Colon (tissue), 2 donors: ENCODE measurements around the gene CELF2.
"Not testable (repeated sequence)": the region's sequence is repeated elsewhere in the genome, so short reads cannot be mapped to it uniquely, and the experiment has no call there.

Experiments
- FAIRE-seq: peaks from 2 replicates; lab custom pipeline; 2012; peaks lifted over from hg19 to GRCh38; lab: Jason Lieb, UNC
- donor health status: control.
- donor health status: control.

Gene CELF2

GRCh38 chr10:11328264-11329061, 310.8 kb downstream of the CELF2 start:
- no peak for FAIRE-seq

- FAIRE-seq: no peak
These were observed 311.5 kb downstream of the CELF2 start for GRCh38 chr10:11329062-11329673.

DNA sequence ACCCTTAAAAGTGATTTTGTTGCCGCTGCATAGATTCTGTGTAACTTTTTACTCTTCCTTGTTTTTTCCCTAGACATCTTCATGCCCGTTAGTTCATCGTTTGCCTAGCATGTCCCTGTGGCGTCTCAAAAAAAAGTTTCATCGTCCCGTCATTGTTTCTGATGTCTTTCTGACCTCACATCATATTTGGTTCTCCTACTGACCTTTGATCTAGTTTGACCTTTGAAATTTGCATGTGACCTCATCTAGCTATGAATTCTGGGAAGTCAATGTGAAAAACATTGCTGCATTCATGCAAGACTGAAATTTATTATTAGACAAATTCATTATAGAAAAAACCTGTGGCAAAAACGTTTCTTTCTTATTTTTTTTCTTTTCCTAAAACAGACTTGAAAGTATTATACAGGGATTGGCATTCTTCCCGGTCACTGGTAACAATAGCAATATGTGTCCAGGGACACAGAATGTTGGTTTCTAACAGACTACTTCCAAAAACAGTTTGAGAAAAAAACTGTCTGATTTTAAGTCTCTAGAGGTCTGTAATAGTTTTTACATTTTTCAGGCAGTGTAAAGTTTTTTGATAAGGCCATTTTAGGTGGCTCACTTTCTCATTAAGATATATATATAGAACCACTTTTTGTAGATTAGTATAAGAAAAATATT, 312.8 kb downstream of the CELF2 start:
- FAIRE-seq: no peak

- peak; percentile 79 for FAIRE-seq
These were observed 313.4 kb downstream of the CELF2 start for GRCh38 chr10:11331046-11331577.

- FAIRE-seq: no peak
These were observed 314.1 kb downstream of the CELF2 start for GRCh38 chr10:11331726-11332125.

GRCh38 chr10:11332846-11333245, 315.2 kb downstream of the CELF2 start:
- FAIRE-seq: no peak

- no peak for FAIRE-seq
These were observed 316.8 kb downstream of the CELF2 start for GRCh38 chr10:11334436-11334835.

- no peak for FAIRE-seq
These were observed 317.5 kb downstream of the CELF2 start for GRCh38 chr10:11335167-11335652.

GRCh38 chr10:11335881-11336430, 318.3 kb downstream of the CELF2 start:
- no peak for FAIRE-seq

- no peak for FAIRE-seq
These were observed 319.1 kb downstream of the CELF2 start for GRCh38 chr10:11336722-11337162.

DNA sequence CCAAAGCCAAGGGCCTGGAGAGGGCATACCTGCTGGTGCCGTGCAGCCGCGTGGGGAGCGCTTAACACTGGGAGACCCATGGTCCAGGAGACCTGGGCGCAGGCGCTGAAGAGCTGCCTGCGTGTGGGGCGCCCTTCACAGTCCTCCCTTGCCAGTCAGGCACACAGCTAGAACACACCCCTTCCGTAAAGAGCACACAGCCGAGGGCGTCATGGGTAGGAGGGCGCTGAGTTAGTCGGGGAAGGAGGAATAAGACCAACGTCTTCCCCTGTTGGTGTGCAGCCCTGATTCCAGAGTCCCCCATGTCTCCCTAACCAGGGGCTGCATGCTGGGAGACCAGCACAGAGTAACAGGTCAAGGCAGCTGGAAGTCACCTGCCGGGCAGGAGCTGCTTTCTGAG, 319.8 kb downstream of the CELF2 start:
- no peak for FAIRE-seq

- FAIRE-seq: no peak
These were observed 320.6 kb downstream of the CELF2 start for GRCh38 chr10:11338160-11338844.

DNA sequence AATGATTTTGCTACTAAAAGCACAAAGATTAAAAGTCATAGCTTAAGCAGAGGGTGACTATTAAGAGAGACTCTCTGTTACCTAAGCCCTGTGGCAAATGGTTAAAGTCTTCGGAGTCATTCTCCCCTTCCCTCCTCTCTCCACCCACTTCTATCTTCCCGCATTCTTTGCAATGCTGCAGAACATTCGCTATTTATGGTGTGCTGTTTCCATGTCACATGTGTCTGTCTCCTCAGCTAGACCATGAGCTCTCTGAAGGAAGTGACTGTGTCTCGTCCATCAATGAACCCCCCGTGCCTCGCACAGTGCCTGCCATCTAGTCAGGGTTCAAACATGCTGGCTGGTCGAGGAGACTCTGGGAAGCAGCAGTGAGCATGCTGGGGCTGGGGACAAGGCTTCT, 321.3 kb downstream of the CELF2 start:
- FAIRE-seq: no peak

DNA sequence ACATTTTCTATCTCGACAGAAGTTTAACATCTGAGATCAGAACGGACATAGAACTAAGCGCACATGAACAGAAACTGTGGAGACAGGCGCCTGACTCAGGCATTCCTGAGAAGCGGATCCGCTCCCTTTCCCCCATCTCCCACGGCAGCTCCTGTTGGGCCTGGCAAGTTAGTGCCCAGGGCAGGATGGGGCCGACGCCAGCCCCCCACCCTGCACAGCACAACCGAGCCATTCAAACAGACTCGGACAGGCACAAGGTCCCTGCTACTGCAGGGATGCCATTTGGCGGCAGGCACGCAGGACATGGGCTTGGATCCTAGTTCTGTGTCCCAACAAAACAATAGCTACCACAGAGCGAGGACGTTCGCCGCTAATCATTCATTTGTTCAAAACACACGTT, 322.0 kb downstream of the CELF2 start:
- FAIRE-seq: no peak

DNA sequence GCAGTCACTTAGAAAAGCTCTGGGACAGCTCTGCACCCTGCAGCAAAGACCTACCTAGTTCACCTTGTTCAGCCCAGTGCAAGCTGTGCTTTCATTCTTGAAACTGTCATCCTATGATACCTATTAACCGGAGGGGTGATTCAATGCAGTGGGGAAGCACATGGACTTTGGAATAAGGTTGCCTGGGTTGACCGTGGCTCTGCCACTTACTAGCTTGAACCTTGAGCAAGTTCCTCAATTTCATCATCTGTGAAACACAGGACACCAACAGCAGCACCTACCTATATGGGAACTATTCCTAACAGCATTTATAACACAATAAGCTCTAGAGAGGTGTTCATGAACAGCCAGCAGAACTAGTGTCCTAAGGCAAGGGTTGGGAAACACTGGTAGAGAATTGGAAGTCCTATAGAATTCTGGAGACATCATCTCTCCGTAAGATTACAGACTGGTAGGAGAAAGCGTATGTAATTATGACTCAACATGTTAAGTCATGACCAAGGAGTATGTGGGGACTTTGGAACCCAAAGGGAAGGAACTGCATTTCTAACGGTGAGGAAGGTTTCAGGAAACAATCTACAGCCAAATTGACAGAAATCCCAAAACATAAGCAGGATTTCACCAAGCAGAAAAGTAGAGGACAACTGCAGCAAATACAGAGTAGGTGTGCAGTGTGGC, 323.8 kb downstream of the CELF2 start:
- FAIRE-seq: no peak

GRCh38 chr10:11344081-11344480, 326.4 kb downstream of the CELF2 start:
- no peak for FAIRE-seq

- FAIRE-seq: no peak
These were observed 326.9 kb downstream of the CELF2 start for GRCh38 chr10:11344550-11344949.

GRCh38 chr10:11345224-11346054, 327.8 kb downstream of the CELF2 start:
- FAIRE-seq: no peak

DNA sequence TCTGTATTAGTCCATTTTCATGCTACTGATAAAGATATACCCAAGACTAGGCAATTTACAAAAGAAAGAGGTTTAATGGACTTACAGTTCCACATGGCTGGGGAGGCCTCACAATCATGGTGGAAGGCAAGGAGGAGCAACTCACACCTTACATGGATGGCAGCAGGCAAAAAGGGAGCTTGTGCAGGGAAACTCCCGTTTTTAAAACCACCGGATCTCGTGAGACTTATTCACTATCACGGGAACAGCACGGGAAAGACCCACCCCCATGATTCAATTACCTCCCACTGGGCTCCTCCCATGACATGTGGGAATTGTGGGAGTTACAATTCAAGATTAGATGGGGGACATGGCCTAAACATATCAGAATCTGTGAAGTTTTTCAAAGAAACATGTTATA, 329.9 kb downstream of the CELF2 start:
- not testable (repeated sequence) for FAIRE-seq

GRCh38 chr10:11351801-11352200, 334.1 kb downstream of the CELF2 start:
- no peak for FAIRE-seq
